GM12878 (cell line): ENCODE data around the gene PHF2. TPM values are rescaled to one million over a fixed set of nuclear protein-coding genes. Genes with fewer than 3 reads are reported as not detected.

ENCODE experiments used
- ATAC-seq: fragments of 200-7000 bp; cut with Tn5 transposase; 3 replicates; pipeline ENCODE4 v1.9.1; 2020; ENCODE audit warnings: mild to moderate bottlenecking, moderate library complexity
- BruUV-seq: library from RNA; stranded (reverse); fragments of 400-500 nt; replicated peaks from 2 replicates; lab custom pipeline; 2021; lab: Mats Ljungman, UMichigan
- CTCF ChIA-PET: fragments of 300-600 bp; sonication (Branson Sonifier 250); formaldehyde crosslinking; extraction: SDS; loops from one replicate; lab custom pipeline; 2021; ENCODE audit warnings: inconsistent platforms; lab: Yijun Ruan, JAX
- POLR2A ChIA-PET: fragments of 350-600 bp; formaldehyde crosslinking; extraction: SDS; loops from one replicate; lab custom pipeline; 2021; ENCODE audit warnings: inconsistent platforms; lab: Charles Lee
- RAD21 ChIA-PET: fragments of 300-600 bp; sonication (Branson Sonifier 250); formaldehyde crosslinking; loops from one replicate; lab custom pipeline; 2023; ENCODE audit warnings: antibody characterized with exemption; ENCODE audit not compliant: unreplicated experiment; lab: Charles Lee
- SMC1A ChIA-PET: fragments of 300-600 bp; sonication (Branson Sonifier 250); formaldehyde crosslinking; loops from one replicate; lab custom pipeline; 2023; ENCODE audit not compliant: unreplicated experiment, uncharacterized antibody; lab: Charles Lee
- DNase-seq: peaks from one replicate; pipeline ENCODE4 v3.0.0-alpha.2; 2011; ENCODE audit warnings: low read depth, low spot score
- FAIRE-seq: peaks from 3 replicates; lab custom pipeline; 2011; peaks lifted over from hg19 to GRCh38; lab: Jason Lieb, UNC
- H2AFZ ChIP-seq: 2 replicates; pipeline ENCODE4 v1.6.0; 2011; ENCODE audit warnings: low read depth, low read length, control low read depth; ENCODE audit not compliant: control insufficient read depth
- H3K27ac ChIP-seq: 2 replicates; pipeline ENCODE4 v1.5.1; 2011; ENCODE audit warnings: control low read depth; ENCODE audit not compliant: control insufficient read depth, insufficient read depth
- H3K27me3 ChIP-seq, 2 experiments: replicated peaks in 1 of 2; 2 replicates each; pipeline versions ENCODE4 v1.6.0 to v1.6.1; 2011; ENCODE audit warnings: low read length in 1 of 2; ENCODE audit not compliant: control insufficient read depth in 2 of 2, insufficient read depth in 2 of 2
- H3K36me3 ChIP-seq, 2 experiments: 2 replicates each; pipeline ENCODE4 v1.5.1; 2011; ENCODE audit warnings: low read length in 1 of 2; ENCODE audit not compliant: control insufficient read depth in 2 of 2, insufficient read depth in 2 of 2
- H3K4me1 ChIP-seq: 2 replicates; pipeline ENCODE4 v1.6.1; 2011; ENCODE audit warnings: mild to moderate bottlenecking, low read length, moderate library complexity, mixed read lengths; ENCODE audit not compliant: control insufficient read depth, insufficient read depth
- H3K4me2 ChIP-seq: 2 replicates; pipeline ENCODE4 v1.6.0; 2011; ENCODE audit warnings: control low read depth; ENCODE audit not compliant: control insufficient read depth, insufficient read depth
- H3K4me3 ChIP-seq: fragments of 200-600 bp; sonication (generic); 2 replicates; pipeline ENCODE4 v1.5.1; 2016
- H3K79me2 ChIP-seq: 2 replicates; pipeline ENCODE4 v1.6.0; 2011; ENCODE audit warnings: low read length; ENCODE audit not compliant: control insufficient read depth, insufficient read depth
- H3K9ac ChIP-seq: 2 replicates; pipeline ENCODE4 v1.8.0; 2011; ENCODE audit warnings: low read length, control low read depth, mixed read lengths; ENCODE audit not compliant: control insufficient read depth, insufficient read depth
- H3K9me3 ChIP-seq: replicated peaks from 3 replicates; pipeline ENCODE4 v1.5.1; 2011; ENCODE audit warnings: mild to moderate bottlenecking, low read length; ENCODE audit not compliant: control insufficient read depth, insufficient read depth
- H4K20me1 ChIP-seq: 2 replicates; pipeline ENCODE4 v1.6.0; 2011; ENCODE audit not compliant: control insufficient read depth, insufficient read depth
- GATAD2B ChIP-seq: fragments of 450-650 bp; conservative IDR thresholded peaks from 2 replicates; pipeline ENCODE4 v1.6.1; 2017; ENCODE audit warnings: low read depth, mild to moderate bottlenecking, moderate library complexity
- IKZF1 ChIP-seq: fragments of 450-650 bp; conservative IDR thresholded peaks from 2 replicates; pipeline ENCODE4 v1.6.1; 2017; ENCODE audit warnings: antibody characterized with exemption, mild to moderate bottlenecking
- NFIC ChIP-seq: IDR thresholded peaks from 2 replicates; pipeline ENCODE4 v1.6.1; 2012; ENCODE audit warnings: low read depth, mild to moderate bottlenecking, inconsistent platforms, low read length, moderate library complexity
- SMAD1 ChIP-seq: fragments of 450-650 bp; IDR thresholded peaks from 2 replicates; pipeline ENCODE4 v1.6.1; 2018; ENCODE audit warnings: mild to moderate bottlenecking, low read depth; ENCODE audit not compliant: partially characterized antibody
- SUPT20H ChIP-seq: IDR thresholded peaks from 2 replicates; pipeline ENCODE4 v1.6.1; 2011; ENCODE audit warnings: low read depth, mild to moderate bottlenecking, low read length, moderate library complexity, borderline replicate concordance; ENCODE audit not compliant: control insufficient read depth
- TARDBP ChIP-seq: IDR thresholded peaks from 2 replicates; pipeline ENCODE4 v1.6.1; 2016; ENCODE audit warnings: borderline replicate concordance
- TCF12 ChIP-seq: IDR thresholded peaks from 2 replicates; pipeline ENCODE4 v1.6.1; 2011; ENCODE audit warnings: low read depth, mild to moderate bottlenecking, low read length
- ZNF274 ChIP-seq: IDR thresholded peaks from one replicate; pipeline ENCODE4 v1.8.0; 2011; ENCODE audit not compliant: insufficient read length, insufficient read depth
- ZNF384 ChIP-seq: IDR thresholded peaks from 2 replicates; pipeline ENCODE4 v1.6.1; 2012; ENCODE audit warnings: low read depth, mild to moderate bottlenecking, low read length, improper control_type of control experiment, borderline replicate concordance
- in situ Hi-C: fragments of 300-500 bp; cut with MboI; formaldehyde crosslinking; loops from 9 replicates; pipeline ENCODE4 v1.14.3; 2018; ENCODE audit warnings: mixed read lengths
- intact Hi-C: fragments of 100-400 bp; cut with micrococcal nuclease; formaldehyde crosslinking; loops from one replicate; pipeline ENCODE4 v1.14.2; 2022; ENCODE audit not compliant: unreplicated experiment
- polyA plus RNA-seq, 11 experiments: library from polyadenylated mRNA; depleted of rRNA in 4 of 11; unstranded in 6 of 11; stranded (reverse) in 5 of 11; fragments of >200 nt; fragmentation: Nextera tagmentation in 4 of 11; fragmentation: Illumina TruSeq in 1 of 11; extraction: Ambion mirVana in 4 of 11; extraction: Trizol in 1 of 11; gene quantifications; 1 replicate in 1 of 11; 2 replicates in 10 of 11; pipeline versions ENCODE4 v1.2.1 to v1.2.3, GENCODE V29; 2011 to 2016; ENCODE audit warnings: inconsistent platforms in 2 of 11, missing spikeins in 2 of 11, low read depth in 1 of 11
- total RNA-seq, 4 experiments: library from RNA; depleted of rRNA in 3 of 4; stranded (reverse); fragments of >200 nt in 3 of 4; fragmentation: Illumina TruSeq in 1 of 4; extraction: Trizol in 1 of 4; gene quantifications; 2 replicates each; pipeline versions ENCODE4 v1.2.1 to v1.2.3, GENCODE V29; 2013 to 2021
- TF ChIP-seq, protein P1 (sequence below): fragments of 450-650 bp; IDR thresholded peaks from 2 replicates; pipeline ENCODE4 v1.6.1; 2018; ENCODE audit warnings: borderline replicate concordance, mild to moderate bottlenecking; ENCODE audit not compliant: partially characterized antibody
- TF ChIP-seq, protein P2 (sequence below): fragments of 450-650 bp; IDR thresholded peaks from 2 replicates; pipeline ENCODE4 v1.6.1; 2017; ENCODE audit warnings: mild to moderate bottlenecking, moderate library complexity
- TF ChIP-seq, protein P3 (sequence below): fragments of 150-350 bp; IDR thresholded peaks from 2 replicates; pipeline ENCODE4 v1.6.1; 2016; ENCODE audit warnings: low read depth, low read length
- TF ChIP-seq, protein P4 (sequence below): fragments of 450-650 bp; IDR thresholded peaks from 2 replicates; pipeline ENCODE4 v1.6.1; 2017; ENCODE audit warnings: mild to moderate bottlenecking, low read depth, inconsistent platforms; ENCODE audit not compliant: poor library complexity, severe bottlenecking

Gene PHF2
- total and polyA plus RNA-seq, 10 of the 15 experiments (the other 5 are each of a cell fraction or from before 2014, with no cell fraction given) = 0.34 to 13.3 (median 5.5) TPM

DNA sequence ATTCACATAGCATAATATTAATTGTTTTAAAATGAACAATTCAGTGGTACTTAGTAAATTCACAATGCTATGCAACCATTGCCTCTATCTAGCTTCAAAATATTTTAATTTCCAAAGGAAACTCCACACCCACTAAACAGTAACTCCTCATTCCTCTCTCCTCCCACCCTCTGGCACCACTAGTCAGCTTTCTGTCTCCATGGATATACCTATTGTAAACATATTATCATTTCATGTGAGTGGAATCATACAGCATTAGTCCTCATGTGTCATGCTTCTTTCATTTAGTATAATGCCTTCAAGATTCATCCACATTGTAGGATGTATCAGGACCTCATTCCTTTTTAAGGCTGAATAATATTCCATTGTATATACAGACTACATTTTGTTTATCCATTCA lies 48.6 kb downstream of the PHF2 start:
- ATAC-seq (no peak), DNase-seq (no peak), FAIRE-seq (no peak)
- CTCF ChIA-PET = no interaction called here
- Histone ChIP-seq H3K4me3 (no peak overlapping the region), H2AFZ (no peak overlapping the region), H3K36me3 (no peaks in the 10 kb centered on the region), H3K27me3 (no peaks in the 10 kb centered on the region), H4K20me1 (no peaks in the 10 kb centered on the region), H3K79me2 (no peaks in the 10 kb centered on the region), H3K4me1 (no peaks in the 10 kb centered on the region), H3K4me2 (no peak overlapping the region), H3K9me3 (peaks cover 2% of the 10 kb centered on the region; the same call in 1 of the 3 replicates), H3K9ac (no peak overlapping the region), H3K27ac (no peak overlapping the region)
- SMC1A ChIA-PET = no interaction called here
- in situ Hi-C loops = no loop called here
- intact Hi-C loops = no loop called here
- no TSS peak for BruUV-seq
- POLR2A ChIA-PET = no interaction called here
- RAD21 ChIA-PET = no interaction called here
- TF ChIP-seq ZNF384 (no peak), SUPT20H (no peak), GATAD2B (no peak), SMAD1 (no peak), ZNF274 (no peak), TCF12 (no peak), IKZF1 (no peak), TARDBP (no peak), NFIC (no peak)
- TF ChIP-seq, protein P1, sequence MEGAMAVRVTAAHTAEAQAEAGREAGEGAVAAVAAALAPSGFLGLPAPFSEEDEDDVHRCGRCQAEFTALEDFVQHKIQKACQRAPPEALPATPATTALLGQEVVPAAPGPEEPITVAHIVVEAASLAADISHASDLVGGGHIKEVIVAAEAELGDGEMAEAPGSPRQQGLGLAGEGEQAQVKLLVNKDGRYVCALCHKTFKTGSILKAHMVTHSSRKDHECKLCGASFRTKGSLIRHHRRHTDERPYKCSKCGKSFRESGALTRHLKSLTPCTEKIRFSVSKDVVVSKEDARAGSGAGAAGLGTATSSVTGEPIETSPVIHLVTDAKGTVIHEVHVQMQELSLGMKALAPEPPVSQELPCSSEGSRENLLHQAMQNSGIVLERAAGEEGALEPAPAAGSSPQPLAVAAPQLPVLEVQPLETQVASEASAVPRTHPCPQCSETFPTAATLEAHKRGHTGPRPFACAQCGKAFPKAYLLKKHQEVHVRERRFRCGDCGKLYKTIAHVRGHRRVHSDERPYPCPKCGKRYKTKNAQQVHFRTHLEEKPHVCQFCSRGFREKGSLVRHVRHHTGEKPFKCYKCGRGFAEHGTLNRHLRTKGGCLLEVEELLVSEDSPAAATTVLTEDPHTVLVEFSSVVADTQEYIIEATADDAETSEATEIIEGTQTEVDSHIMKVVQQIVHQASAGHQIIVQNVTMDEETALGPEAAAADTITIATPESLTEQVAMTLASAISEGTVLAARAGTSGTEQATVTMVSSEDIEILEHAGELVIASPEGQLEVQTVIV = no peak
- TF ChIP-seq, protein P2, sequence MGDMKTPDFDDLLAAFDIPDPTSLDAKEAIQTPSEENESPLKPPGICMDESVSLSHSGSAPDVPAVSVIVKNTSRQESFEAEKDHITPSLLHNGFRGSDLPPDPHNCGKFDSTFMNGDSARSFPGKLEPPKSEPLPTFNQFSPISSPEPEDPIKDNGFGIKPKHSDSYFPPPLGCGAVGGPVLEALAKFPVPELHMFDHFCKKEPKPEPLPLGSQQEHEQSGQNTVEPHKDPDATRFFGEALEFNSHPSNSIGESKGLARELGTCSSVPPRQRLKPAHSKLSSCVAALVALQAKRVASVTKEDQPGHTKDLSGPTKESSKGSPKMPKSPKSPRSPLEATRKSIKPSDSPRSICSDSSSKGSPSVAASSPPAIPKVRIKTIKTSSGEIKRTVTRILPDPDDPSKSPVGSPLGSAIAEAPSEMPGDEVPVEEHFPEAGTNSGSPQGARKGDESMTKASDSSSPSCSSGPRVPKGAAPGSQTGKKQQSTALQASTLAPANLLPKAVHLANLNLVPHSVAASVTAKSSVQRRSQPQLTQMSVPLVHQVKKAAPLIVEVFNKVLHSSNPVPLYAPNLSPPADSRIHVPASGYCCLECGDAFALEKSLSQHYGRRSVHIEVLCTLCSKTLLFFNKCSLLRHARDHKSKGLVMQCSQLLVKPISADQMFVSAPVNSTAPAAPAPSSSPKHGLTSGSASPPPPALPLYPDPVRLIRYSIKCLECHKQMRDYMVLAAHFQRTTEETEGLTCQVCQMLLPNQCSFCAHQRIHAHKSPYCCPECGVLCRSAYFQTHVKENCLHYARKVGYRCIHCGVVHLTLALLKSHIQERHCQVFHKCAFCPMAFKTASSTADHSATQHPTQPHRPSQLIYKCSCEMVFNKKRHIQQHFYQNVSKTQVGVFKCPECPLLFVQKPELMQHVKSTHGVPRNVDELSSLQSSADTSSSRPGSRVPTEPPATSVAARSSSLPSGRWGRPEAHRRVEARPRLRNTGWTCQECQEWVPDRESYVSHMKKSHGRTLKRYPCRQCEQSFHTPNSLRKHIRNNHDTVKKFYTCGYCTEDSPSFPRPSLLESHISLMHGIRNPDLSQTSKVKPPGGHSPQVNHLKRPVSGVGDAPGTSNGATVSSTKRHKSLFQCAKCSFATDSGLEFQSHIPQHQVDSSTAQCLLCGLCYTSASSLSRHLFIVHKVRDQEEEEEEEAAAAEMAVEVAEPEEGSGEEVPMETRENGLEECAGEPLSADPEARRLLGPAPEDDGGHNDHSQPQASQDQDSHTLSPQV = no peak
- TF ChIP-seq, protein P3, sequence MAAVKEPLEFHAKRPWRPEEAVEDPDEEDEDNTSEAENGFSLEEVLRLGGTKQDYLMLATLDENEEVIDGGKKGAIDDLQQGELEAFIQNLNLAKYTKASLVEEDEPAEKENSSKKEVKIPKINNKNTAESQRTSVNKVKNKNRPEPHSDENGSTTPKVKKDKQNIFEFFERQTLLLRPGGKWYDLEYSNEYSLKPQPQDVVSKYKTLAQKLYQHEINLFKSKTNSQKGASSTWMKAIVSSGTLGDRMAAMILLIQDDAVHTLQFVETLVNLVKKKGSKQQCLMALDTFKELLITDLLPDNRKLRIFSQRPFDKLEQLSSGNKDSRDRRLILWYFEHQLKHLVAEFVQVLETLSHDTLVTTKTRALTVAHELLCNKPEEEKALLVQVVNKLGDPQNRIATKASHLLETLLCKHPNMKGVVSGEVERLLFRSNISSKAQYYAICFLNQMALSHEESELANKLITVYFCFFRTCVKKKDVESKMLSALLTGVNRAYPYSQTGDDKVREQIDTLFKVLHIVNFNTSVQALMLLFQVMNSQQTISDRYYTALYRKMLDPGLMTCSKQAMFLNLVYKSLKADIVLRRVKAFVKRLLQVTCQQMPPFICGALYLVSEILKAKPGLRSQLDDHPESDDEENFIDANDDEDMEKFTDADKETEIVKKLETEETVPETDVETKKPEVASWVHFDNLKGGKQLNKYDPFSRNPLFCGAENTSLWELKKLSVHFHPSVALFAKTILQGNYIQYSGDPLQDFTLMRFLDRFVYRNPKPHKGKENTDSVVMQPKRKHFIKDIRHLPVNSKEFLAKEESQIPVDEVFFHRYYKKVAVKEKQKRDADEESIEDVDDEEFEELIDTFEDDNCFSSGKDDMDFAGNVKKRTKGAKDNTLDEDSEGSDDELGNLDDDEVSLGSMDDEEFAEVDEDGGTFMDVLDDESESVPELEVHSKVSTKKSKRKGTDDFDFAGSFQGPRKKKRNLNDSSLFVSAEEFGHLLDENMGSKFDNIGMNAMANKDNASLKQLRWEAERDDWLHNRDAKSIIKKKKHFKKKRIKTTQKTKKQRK = no peak
- TF ChIP-seq, protein P4, sequence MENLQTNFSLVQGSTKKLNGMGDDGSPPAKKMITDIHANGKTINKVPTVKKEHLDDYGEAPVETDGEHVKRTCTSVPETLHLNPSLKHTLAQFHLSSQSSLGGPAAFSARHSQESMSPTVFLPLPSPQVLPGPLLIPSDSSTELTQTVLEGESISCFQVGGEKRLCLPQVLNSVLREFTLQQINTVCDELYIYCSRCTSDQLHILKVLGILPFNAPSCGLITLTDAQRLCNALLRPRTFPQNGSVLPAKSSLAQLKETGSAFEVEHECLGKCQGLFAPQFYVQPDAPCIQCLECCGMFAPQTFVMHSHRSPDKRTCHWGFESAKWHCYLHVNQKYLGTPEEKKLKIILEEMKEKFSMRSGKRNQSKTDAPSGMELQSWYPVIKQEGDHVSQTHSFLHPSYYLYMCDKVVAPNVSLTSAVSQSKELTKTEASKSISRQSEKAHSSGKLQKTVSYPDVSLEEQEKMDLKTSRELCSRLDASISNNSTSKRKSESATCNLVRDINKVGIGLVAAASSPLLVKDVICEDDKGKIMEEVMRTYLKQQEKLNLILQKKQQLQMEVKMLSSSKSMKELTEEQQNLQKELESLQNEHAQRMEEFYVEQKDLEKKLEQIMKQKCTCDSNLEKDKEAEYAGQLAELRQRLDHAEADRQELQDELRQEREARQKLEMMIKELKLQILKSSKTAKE = no peak
